Measurements from ENCODE around the gene EGFL7.
A peak's percentile ranks its signal among the peaks of the same experiment; 100 is the strongest.

The EGFL7 gene

DNA sequence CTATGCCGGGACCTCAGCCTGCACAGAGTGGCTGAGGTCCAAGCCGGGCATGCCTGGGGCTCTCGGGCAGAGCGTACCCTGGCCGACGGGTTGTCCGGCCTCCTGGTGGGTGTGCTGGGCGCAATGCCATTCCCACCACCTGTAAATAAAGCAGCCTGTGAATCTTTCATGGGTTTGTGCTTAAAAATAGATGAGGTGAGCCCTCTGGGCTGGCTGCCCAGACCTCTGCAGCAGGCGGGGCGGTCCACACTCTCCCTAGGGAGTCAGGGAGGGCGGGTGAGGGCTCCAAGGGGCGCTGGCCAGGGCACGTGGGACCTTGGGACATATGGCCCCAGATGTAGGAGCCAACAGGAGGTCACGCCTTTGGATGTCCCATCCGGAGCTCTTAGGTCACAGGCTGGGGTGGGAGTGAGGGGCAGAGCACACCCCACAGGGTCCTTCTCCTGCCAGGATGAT is 28.1 kb downstream of the EGFL7 start:
- Mint-ChIP-seq H3K9me3 (no peaks in the 10 kb centered on the region), H3K27ac (no peak overlapping the region), H3K4me1 (peaks cover 16% of the 10 kb centered on the region), H3K4me3 (no peak overlapping the region), H3K36me3 (no peaks in the 10 kb centered on the region)
- ATAC-seq (no peak), DNase-seq (ENCODE audit: low spot score in 2 of 2) (no peak)

DNA sequence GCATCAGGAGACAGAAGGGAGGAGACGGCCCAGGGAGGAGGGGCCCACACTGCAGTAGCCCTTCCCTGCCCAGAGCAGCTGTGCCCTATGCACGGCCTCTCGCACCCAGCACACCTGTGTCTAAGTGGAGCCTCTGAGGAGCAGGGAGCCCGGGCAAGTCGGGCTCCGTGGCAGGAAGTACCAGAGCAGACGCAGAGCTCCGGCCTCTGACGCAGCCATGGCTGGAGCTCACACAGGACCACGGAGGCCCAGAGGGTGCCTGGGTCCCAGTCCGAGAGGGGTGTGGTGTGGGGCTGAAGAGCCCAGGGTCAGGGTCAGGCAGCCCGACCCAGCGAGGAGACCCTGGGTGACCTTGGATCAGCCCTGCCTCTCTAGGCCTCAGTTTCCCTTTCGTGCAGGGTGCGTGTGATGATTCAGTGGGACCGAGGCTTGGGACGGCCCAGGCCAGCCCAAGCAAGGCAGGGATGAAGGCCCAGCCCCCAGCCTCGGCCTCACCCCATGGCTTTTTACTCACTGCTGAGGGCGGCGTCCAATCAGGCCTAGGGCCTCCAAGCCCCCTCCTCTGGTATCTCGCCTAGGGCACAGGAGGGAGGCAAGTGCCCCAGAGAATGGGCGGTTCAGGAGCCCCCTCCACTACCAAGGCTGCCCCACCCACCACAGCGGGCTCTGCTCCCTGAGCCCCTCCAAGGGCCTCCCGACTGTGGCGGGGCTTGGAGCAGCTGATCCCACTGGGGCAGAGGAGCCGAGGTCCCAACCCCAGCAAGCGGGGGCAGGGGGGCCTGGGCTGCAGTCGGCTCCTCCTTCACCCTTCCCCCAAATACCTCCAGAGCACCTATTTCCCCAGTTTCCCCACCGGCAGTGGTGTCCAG is 28.8 kb downstream of the EGFL7 start:
- Mint-ChIP-seq H3K27ac (no peak overlapping the region), H3K4me1 (peaks cover 23% of the 10 kb centered on the region)

DNA sequence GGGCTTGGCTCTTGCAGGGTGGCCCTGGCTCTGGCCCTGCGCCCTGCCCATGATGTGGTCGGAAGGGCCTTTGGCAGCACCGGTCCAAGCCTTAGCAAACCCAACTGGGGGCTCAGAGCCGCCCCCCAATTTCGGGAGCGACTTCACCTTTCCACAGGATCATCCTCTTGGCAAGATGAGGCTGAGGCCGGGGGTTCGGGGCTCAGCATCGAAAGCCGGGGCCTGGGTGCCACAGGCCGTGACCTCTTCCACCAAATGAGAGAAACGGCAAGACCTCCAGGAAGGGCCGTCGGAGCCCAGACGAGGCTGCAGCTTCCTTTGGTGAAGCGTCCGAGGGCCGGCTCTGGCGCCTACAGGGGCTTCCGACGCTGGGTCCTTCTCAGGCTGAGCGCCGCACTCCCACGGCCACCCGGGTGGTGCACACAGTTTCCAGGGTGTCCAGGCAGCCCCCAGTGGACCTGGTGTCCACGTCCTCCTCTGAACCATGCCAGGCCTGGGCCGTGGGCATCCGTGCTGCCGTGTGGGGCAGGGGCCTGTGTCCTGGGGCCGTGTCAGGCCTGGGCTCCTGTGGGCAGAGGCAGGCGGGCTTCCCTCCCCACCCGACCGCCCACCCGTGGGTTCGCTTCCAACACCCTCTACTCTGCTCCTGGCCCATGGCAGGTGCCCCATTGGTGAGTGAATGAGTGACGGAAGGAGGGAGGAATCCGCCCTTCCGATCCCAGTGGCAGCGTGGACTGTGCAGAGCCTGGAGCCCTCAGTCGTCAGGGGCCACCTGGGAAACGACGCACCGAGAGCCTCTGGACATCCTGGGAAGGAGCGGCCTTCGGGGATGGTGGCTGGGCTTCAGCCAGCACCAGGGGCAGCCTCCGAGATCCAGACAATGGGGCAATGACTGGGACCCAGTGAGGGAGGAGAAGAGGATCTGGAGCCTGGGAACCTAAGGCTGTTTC is 29.7 kb downstream of the EGFL7 start:
- Mint-ChIP-seq H3K27ac (no peak overlapping the region), H3K4me3 (no peak overlapping the region), H3K4me1 (peaks cover 31% of the 10 kb centered on the region), H3K9me3 (no peaks in the 10 kb centered on the region), H3K36me3 (no peaks in the 10 kb centered on the region)
- ATAC-seq: no peak
- no peak for DNase-seq (ENCODE audit: low spot score in 2 of 2)

More for the DNA sequence above, 28.8 kb downstream of the EGFL7 start:
- ATAC-seq (no peak), DNase-seq (ENCODE audit: low spot score in 2 of 2) (no peak)
- no peaks in the 10 kb centered on the region for H3K9me3 Mint-ChIP-seq
- no peak overlapping the region for H3K4me3 Mint-ChIP-seq
- no peaks in the 10 kb centered on the region for H3K36me3 Mint-ChIP-seq

DNA sequence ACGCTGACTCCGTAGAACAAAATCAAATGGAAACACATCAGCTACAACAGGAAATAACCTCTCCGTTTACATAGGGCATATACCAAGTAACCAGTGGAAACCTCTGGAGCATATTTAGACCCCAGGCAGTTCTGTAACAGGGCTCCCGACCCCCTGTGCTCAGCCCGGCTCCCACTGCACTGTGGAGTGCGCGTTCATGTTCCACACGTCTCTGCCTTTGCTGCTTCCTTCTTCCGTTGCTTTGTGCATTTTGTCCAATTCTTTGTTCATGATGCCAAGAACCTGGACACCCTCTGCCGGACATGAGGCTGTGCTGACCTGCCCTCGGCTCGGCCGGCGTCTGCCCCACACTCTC is 30.4 kb downstream of the EGFL7 start:
- Mint-ChIP-seq H3K9me3 (no peaks in the 10 kb centered on the region), H3K36me3 (no peaks in the 10 kb centered on the region), H3K4me3 (no peak overlapping the region), H3K4me1 (peaks cover 34% of the 10 kb centered on the region), H3K27ac (no peak overlapping the region)
- ATAC-seq (no peak), DNase-seq (ENCODE audit: low spot score in 2 of 2) (no peak)

DNA sequence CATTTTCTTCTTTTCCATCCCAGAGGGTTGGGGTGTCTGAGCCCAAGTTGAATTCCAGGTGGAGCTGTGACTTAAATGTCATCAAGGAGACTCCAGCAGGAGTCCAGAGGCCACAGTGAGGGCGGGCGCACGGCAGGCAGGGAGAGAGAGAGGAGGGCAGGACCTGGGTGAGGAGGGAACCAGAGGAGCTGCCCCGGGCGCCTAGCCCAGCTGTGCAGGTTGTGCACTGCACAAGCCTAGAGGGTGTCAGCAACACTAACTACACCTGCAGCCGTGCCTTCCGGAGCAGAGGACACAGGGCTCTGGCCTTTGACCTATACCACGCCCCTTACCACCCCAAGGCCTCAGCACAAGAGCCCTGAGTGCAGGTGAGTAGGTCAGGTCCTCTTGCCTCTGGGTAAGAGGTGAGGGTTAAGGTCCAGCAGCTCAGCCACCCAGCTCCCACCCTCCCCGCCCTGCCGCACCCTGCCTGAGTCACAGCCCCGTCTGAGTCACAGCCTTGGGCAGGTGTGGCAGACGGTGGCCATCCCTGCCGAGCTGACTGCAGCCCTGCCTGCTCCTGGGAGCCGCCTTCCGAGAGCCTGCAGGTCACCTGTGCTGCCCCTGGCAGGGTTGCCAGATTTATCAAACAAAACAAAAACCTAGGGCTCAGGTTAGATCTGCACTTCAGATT is 30.9 kb downstream of the EGFL7 start:
- peak; percentile 78 for ATAC-seq
- peaks cover 34% of the 10 kb centered on the region for H3K4me1 Mint-ChIP-seq
- H3K36me3 Mint-ChIP-seq: no peaks in the 10 kb centered on the region
- H3K27ac Mint-ChIP-seq: no peak overlapping the region
- H3K9me3 Mint-ChIP-seq: no peaks in the 10 kb centered on the region
- no peak overlapping the region for H3K4me3 Mint-ChIP-seq
- DNase-seq (ENCODE audit: low spot score in 2 of 2): no peak

DNA sequence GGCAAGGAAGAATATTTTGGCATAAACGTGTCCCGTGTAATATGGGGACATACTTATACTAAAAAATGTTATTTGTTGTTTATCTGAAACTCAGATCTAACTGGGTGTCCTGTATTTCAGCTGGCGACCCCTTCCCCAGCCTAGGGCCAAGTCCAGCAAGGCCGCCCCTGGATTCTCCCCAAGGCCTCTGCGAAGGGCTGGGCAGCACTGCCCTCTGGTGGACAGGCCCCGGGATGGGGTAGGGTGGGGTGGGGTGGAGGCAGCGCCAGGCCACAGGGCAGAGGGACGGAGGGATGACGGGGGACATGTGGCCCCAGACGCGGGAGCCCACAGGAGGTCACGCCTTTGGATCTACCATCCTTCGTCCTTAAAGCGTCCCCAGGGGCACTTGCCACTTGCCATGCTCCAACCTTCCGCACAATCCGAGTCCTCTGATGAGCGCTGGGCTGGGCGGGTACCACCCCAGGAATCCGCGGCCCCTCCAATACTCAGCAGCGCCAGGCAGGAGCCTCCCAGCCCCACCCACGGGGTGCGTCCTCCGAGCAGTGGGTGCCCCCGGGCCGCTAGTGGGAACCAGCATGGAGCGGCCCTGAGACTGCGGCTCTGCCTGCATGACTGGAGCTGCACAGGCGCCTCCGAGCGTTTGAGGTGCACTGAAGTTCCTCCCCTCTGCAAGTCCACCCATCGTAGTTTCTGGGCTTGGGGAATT is 31.6 kb downstream of the EGFL7 start:
- Mint-ChIP-seq H3K27ac (no peak overlapping the region), H3K4me3 (no peak overlapping the region), H3K4me1 (peaks cover 34% of the 10 kb centered on the region), H3K9me3 (no peaks in the 10 kb centered on the region), H3K36me3 (no peaks in the 10 kb centered on the region)
- DNase-seq (ENCODE audit: low spot score in 2 of 2) (peak in 1 of 2 donors; percentile 51), ATAC-seq (peak; percentile 70)

DNA sequence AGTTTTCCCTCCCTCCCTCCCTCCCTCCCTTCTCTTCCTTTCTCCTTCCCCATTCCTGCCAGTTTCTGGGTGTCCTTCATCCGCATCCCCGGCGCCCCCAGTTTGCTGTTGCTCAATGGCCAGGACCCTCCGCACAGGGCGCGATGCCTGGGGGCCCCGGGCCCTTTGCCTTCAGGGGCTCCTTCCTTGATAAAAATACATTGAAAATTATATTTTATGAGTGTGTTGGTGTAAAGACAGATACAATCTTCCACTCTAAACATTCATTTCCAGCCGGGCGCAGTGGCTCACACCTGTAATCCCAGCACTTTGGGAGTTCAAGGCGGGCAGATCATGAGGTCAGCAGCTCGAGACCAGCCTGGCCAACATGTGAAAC is 32.1 kb downstream of the EGFL7 start:
- ATAC-seq (no peak), DNase-seq (ENCODE audit: low spot score in 2 of 2) (no peak)
- H3K27ac Mint-ChIP-seq: no peak overlapping the region
- H3K36me3 Mint-ChIP-seq: no peaks in the 10 kb centered on the region
- no peak overlapping the region for H3K4me3 Mint-ChIP-seq
- H3K9me3 Mint-ChIP-seq: no peaks in the 10 kb centered on the region
- H3K4me1 Mint-ChIP-seq: peaks cover 34% of the 10 kb centered on the region

DNA sequence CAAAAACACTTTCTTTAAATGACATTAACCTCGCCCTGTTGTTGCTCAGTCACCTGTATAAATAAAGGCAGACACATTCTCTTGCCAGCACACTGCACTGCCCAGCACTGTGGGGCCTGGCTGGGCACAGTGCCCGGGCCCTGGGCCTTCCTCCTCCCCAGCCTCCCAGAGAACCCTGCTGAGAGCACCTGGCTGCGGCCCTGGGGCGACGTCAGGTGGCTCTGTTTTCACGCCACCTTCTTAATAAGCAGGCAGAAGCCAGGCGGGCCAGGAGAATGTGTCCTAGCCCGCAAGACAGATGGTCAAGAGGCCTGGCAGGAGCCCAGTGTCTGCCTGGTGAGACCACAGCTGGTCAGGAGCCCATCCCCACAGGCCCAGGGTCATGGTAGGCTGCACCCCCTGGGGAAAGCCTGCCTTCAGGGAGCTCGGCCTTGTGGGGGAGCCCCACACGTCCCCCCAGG is 32.7 kb downstream of the EGFL7 start:
- H3K4me3 Mint-ChIP-seq: no peak overlapping the region
- ATAC-seq: no peak
- DNase-seq (ENCODE audit: low spot score in 2 of 2): no peak

DNA sequence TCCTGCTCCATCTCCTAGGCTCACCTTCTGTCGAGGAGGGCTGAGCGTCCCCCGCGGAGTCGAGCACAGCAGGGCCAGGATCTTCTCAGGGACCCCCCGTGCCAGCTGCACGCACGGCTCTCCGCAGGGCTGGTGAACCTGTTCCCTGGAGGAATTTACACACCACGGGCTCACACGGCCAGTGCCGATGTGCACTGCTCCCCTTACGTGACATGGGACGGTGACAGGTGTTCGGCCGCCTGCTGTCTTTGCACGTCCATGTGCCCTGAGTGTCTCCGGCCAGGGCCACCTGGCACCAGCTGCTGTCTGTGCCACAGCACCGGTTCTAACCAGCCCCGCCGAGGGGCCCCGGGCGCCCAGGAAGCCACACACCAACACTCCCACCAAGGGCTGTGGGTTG is 33.2 kb downstream of the EGFL7 start:
- peak overlapping the region; percentile 48 for H3K27ac Mint-ChIP-seq
- peak overlapping the region; percentile 26 for H3K4me3 Mint-ChIP-seq
- peaks cover 44% of the 10 kb centered on the region for H3K4me1 Mint-ChIP-seq
- DNase-seq (ENCODE audit: low spot score in 2 of 2) (no peak), ATAC-seq (peak; percentile 8)
- no peaks in the 10 kb centered on the region for H3K9me3 Mint-ChIP-seq
- H3K36me3 Mint-ChIP-seq: no peaks in the 10 kb centered on the region

More for the DNA sequence above, 32.7 kb downstream of the EGFL7 start:
- Mint-ChIP-seq H3K4me1 (peaks cover 39% of the 10 kb centered on the region), H3K36me3 (no peaks in the 10 kb centered on the region), H3K9me3 (no peaks in the 10 kb centered on the region), H3K27ac (peak overlapping the region; percentile 48)

DNA sequence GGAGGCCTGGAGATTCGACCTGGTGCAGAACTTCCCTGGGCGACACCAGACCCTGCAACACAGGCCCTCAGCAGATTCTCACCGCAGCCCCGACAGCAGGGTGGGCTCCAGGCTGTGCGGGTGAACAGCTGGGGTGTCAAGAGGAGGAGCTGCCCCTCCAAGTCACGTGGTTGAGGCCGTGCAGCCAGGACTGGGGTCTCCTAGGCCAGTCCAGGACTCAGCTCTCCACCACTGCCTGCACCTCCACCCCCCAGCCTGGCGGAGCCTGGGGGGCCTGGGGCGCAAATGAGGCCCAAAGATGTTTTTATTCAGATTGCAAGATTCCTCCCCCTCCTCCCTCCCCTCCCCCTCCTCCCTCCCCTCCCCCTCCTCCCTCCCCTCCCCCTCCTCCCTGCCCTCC is 33.8 kb downstream of the EGFL7 start:
- Mint-ChIP-seq H3K27ac (peak overlapping the region; percentile 48), H3K36me3 (no peaks in the 10 kb centered on the region), H3K4me1 (peaks cover 49% of the 10 kb centered on the region), H3K9me3 (no peaks in the 10 kb centered on the region), H3K4me3 (peak overlapping the region; percentile 26)
- no peak for ATAC-seq
- no peak for DNase-seq (ENCODE audit: low spot score in 2 of 2)

DNA sequence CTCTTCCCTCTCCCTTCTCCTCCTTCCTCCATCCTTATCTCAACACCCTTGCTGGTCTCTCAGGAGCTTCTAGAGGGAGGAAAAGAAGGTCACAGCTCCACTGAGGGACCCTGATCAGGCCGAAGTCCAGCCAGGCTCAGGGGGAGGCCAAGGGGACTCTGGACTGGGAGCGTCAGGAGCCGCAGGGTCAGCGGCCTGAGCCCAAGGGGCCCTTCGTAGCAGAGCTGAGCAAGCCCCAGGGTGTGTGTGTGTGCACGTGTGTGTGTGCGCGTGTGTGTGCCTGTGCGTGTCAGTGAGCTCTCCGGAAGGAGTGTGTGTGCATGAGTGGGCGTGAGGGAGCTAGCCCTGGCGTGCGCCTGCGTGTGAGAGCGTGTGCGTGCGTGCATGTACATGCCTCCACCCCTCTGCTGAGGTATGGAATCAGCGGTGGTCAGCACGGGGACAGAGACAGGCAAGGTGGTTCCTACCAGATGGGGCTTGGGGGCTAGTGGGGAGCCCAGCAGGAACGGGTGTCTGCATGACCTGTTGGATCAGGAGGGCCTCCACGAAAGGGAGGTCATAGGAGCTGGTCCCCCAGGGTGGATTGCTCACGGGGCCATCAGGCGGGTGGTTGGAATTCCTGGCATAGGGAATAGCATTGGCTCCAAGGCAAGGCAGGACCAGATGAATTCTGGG is 34.6 kb downstream of the EGFL7 start:
- Mint-ChIP-seq H3K4me1 (peaks cover 55% of the 10 kb centered on the region), H3K36me3 (no peaks in the 10 kb centered on the region), H3K4me3 (peak overlapping the region; percentile 52), H3K9me3 (no peaks in the 10 kb centered on the region), H3K27ac (peak overlapping the region; percentile 32)
- DNase-seq (ENCODE audit: low spot score in 2 of 2): no peak
- no peak for ATAC-seq

DNA sequence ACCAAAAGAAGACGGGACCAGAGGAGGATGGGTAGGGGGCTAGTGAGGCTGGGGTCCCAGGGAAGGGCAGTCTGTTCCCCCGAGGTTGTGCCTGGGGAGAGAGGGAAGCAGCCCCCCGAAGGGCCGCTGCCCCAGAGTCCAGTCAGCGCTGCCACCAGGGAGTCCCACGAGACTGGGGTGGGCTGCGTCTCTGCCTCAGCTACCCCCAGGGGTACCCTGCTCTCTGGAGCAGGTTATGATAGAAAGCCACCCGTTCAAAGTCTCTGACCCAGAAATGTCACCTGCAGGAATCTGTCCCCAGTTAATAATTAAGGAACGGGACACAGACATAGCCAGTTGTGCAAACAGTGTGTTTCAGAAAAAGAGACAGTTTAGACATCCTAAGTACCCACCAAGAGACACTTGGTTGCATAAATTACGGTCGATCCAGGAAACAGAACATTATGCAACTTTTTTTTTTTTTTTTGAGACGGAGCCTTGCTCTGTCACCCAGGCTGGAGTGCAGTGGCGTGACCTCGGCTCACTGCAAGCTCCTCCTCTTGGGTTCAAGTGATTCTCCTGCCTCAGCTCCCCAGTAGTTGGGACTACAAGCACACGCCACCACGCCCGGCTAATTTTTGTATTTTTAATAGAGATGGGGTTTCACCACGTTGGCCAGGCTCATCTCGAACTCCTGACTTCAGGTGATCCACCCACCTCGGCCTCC is 35.3 kb downstream of the EGFL7 start:
- Mint-ChIP-seq H3K4me1 (peaks cover 55% of the 10 kb centered on the region), H3K4me3 (peak overlapping the region; percentile 52)
- no peak for ATAC-seq

DNA sequence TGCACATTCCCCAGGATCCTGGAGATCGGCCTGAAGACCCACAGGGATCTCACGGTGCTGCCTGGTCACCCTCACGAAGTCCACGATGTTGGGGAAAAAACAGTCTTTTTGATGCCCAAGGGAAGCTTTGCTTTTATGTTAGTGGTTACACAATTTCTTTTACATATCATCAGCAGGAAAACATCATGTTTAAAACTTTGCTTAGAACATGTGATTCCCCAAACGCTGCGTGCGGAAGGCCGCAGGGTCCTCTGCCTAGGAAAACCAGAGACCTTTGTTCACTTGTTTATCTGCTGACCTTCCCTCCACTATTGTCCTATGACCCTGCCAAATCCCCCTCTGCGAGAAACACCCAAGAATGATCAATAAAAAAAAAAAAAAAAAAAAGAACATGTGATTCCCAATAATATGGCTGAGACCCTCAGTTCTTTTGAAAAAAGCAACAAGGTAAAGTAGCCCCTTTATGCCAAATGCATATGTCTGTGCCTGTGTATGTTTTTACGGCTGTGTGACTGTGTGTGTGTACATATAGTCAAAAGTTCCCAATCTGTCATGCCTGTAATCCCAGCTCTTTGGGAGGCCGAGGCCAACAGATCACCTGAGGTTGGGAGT is 36.0 kb downstream of the EGFL7 start:
- peaks cover 48% of the 10 kb centered on the region for H3K4me1 Mint-ChIP-seq
- H3K27ac Mint-ChIP-seq: no peak overlapping the region
- H3K9me3 Mint-ChIP-seq: no peaks in the 10 kb centered on the region
- no peak overlapping the region for H3K4me3 Mint-ChIP-seq
- DNase-seq (ENCODE audit: low spot score in 2 of 2) (no peak), ATAC-seq (no peak)
- no peaks in the 10 kb centered on the region for H3K36me3 Mint-ChIP-seq

More for the DNA sequence above, 35.3 kb downstream of the EGFL7 start:
- DNase-seq (ENCODE audit: low spot score in 2 of 2): no peak
- H3K36me3 Mint-ChIP-seq: no peaks in the 10 kb centered on the region
- no peaks in the 10 kb centered on the region for H3K9me3 Mint-ChIP-seq
- H3K27ac Mint-ChIP-seq: peak overlapping the region; percentile 32

Measured in stimulated activated effector memory CD8-positive, alpha-beta T cell treated with anti-CD3 and anti-CD28 coated beads, Interleukin-12 subunit alpha, Interleukin-12 subunit beta, amount 100 ng/mL, for 72 hours (primary cell).